DND-41 (cell line): ENCODE results near the gene CCDC85C.

Source experiments
- ATAC-seq: fragments of 200-7000 bp; cut with Tn5 transposase; 3 replicates; pipeline ENCODE4 v1.9.1; 2021; ENCODE audit warnings: low read depth; ENCODE audit not compliant: insufficient read depth
- DNase-seq: peaks from one replicate; pipeline ENCODE4 v3.0.0-alpha.2; 2020
- H2AFZ ChIP-seq: 2 replicates; pipeline ENCODE4 v1.6.0; 2012; ENCODE audit warnings: low read depth, low read length
- H3K27ac ChIP-seq: 2 replicates; pipeline ENCODE4 v1.5.1; 2012; ENCODE audit warnings: low read length, inconsistent platforms
- H3K27me3 ChIP-seq: fragments of 200-600 bp; sonication (generic); 2 replicates; pipeline ENCODE4 v1.6.0; 2012; ENCODE audit warnings: low read length, mild to moderate bottlenecking, inconsistent platforms; ENCODE audit not compliant: insufficient read depth, poor library complexity
- H3K36me3 ChIP-seq: 2 replicates; pipeline ENCODE4 v1.5.1; 2012; ENCODE audit warnings: low read length, inconsistent platforms; ENCODE audit not compliant: insufficient read depth
- H3K4me1 ChIP-seq: 2 replicates; pipeline ENCODE4 v1.5.1; 2012; ENCODE audit warnings: mild to moderate bottlenecking, low read length; ENCODE audit not compliant: insufficient read depth
- H3K4me2 ChIP-seq: 2 replicates; pipeline ENCODE4 v1.6.0; 2012; ENCODE audit warnings: mild to moderate bottlenecking, moderate library complexity, low read length, inconsistent platforms; ENCODE audit not compliant: insufficient read depth
- H3K4me3 ChIP-seq, 2 experiments: fragments of 200-600 bp in 1 of 2; shearing (Covaris generic) in 1 of 2; 2 replicates each; pipeline ENCODE4 v1.5.1; 2012 to 2016; ENCODE audit warnings: inconsistent platforms in 2 of 2, low read length in 2 of 2, mild to moderate bottlenecking in 2 of 2, low read depth in 1 of 2, moderate library complexity in 1 of 2
- H3K79me2 ChIP-seq: 2 replicates; pipeline ENCODE4 v1.6.0; 2012; ENCODE audit warnings: low read length, inconsistent platforms; ENCODE audit not compliant: insufficient read depth
- H3K9ac ChIP-seq: 2 replicates; pipeline ENCODE4 v1.6.0; 2012; ENCODE audit warnings: low read depth, mild to moderate bottlenecking, inconsistent platforms, low read length, moderate library complexity
- H3K9me3 ChIP-seq: 2 replicates; pipeline ENCODE4 v1.5.1; 2012; ENCODE audit warnings: low read length, moderate library complexity, mild to moderate bottlenecking, inconsistent platforms; ENCODE audit not compliant: insufficient read depth, severe bottlenecking
- H4K20me1 ChIP-seq: 2 replicates; pipeline ENCODE4 v1.6.0; 2012; ENCODE audit warnings: low read length; ENCODE audit not compliant: insufficient read depth
- CTCF ChIP-seq: IDR thresholded peaks from 2 replicates; pipeline ENCODE4 v1.5.1; 2012; ENCODE audit warnings: borderline replicate concordance, low read length, moderate library complexity, mild to moderate bottlenecking; ENCODE audit not compliant: poor library complexity, severe bottlenecking; ENCODE audit errors: extremely low read depth
- EZH2 ChIP-seq: IDR thresholded peaks from 3 replicates; pipeline ENCODE4 v1.6.1; 2012; ENCODE audit warnings: borderline replicate concordance, low read depth, mild to moderate bottlenecking, moderate library complexity, low read length, inconsistent platforms; ENCODE audit not compliant: severe bottlenecking

The CCDC85C gene

DNA sequence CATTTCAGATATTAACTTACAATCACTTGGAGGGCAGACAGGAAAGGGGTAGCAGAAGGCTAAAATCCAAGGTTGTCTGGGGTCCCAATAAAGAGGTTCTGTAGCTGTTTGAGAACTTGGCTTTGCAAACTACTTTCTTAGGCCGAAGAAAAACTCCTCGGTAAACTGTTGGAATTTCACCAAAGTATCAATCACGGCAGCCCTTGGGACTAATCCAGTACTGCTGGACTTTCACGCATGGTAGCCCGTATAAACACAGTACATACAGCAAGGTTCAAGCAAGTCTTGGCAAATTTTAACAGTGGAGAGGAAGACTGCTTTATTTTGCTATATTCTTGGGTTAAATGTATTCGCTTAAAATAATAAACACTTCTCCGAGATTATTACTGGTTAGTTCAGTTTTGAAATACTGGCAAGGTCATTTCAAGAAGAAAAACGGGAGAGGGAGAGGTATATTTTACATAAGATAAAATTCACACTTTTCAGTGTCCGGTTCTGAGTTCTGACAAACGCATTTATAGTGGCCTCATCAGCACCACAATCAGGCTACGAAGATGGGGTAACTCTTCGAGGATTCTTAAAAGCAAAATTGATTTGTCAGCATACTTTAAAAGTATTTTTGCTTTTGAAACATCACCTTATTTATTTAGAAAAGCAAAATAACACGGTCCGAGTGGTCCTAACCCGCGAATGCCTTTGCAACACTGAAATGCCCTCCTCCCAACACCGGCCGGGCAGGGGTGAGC, 124.7 kb downstream of the CCDC85C start:
- H3K9me3 ChIP-seq: no peaks in the 10 kb centered on the region
- H3K4me2 ChIP-seq: peak overlapping the region; percentile 98
- no peak for DNase-seq
- H3K36me3 ChIP-seq: no peaks in the 10 kb centered on the region; the same call in none of the 2 replicates
- H3K4me3 ChIP-seq: peak overlapping the region; percentile 83 to 86
- H2AFZ ChIP-seq: peak overlapping the region; percentile 69; the same call in 1 of the 2 replicates
- peaks cover 69% of the 10 kb centered on the region for H4K20me1 ChIP-seq
- ATAC-seq: no peak
- peak overlapping the region; percentile 75 for H3K9ac ChIP-seq
- no peak for TF ChIP-seq EZH2
- H3K27me3 ChIP-seq: no peaks in the 10 kb centered on the region
- peaks cover 40% of the 10 kb centered on the region for H3K4me1 ChIP-seq
- H3K79me2 ChIP-seq: peaks cover 94% of the 10 kb centered on the region
- H3K27ac ChIP-seq: peak overlapping the region; percentile 68

GRCh38 chr14:99478128-99478527, 125.9 kb downstream of the CCDC85C start:
- Histone ChIP-seq H3K4me1 (peaks cover 31% of the 10 kb centered on the region), H3K27me3 (no peaks in the 10 kb centered on the region), H2AFZ (no peak overlapping the region), H3K9ac (peak overlapping the region; percentile 16; the same call in 1 of the 2 replicates), H4K20me1 (peaks cover 67% of the 10 kb centered on the region), H3K4me3 (no peak overlapping the region), H3K9me3 (no peaks in the 10 kb centered on the region), H3K27ac (no peak overlapping the region), H3K36me3 (no peaks in the 10 kb centered on the region; the same call in none of the 2 replicates), H3K79me2 (peaks cover 94% of the 10 kb centered on the region), H3K4me2 (peak overlapping the region; percentile 98)
- no peak for DNase-seq
- TF ChIP-seq CTCF: no peak
- TF ChIP-seq EZH2: no peak
- no peak for ATAC-seq

DNA sequence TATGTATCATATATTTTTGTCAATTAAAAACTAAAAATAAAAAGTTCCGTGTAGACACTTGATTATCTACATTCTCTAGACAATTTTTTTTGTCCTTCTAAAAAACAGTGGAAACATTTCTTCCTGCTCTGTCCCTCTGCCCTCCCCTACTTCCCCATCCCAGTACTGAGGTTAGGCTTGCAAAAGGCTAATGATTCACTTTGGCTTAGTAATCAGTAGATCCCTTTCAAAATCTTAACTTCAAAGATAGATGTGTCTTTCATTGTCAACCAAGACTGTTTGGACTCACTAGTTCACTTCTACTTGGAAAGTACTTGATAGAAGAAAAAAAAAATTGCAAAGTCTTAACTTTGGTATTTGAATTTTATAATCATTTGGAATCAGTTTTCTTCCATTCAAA, 127.1 kb downstream of the CCDC85C start:
- no peak overlapping the region for H3K9ac ChIP-seq
- no peaks in the 10 kb centered on the region; the same call in none of the 2 replicates for H3K36me3 ChIP-seq
- H2AFZ ChIP-seq: no peak overlapping the region
- ATAC-seq: no peak
- TF ChIP-seq CTCF (no peak), EZH2 (no peak)
- H4K20me1 ChIP-seq: peaks cover 67% of the 10 kb centered on the region
- H3K9me3 ChIP-seq: no peaks in the 10 kb centered on the region
- peaks cover 18% of the 10 kb centered on the region for H3K4me1 ChIP-seq
- H3K4me3 ChIP-seq: no peak overlapping the region
- DNase-seq: no peak
- no peak overlapping the region; the same call in 1 of the 2 replicates for H3K4me2 ChIP-seq
- no peak overlapping the region for H3K27ac ChIP-seq
- peaks cover 94% of the 10 kb centered on the region for H3K79me2 ChIP-seq
- H3K27me3 ChIP-seq: no peaks in the 10 kb centered on the region

- no peak for ATAC-seq
- Histone ChIP-seq H3K27me3 (no peaks in the 10 kb centered on the region), H3K9me3 (no peaks in the 10 kb centered on the region), H3K4me2 (no peak overlapping the region), H3K4me1 (peaks cover 18% of the 10 kb centered on the region), H3K4me3 (no peak overlapping the region), H3K9ac (no peak overlapping the region), H4K20me1 (peaks cover 74% of the 10 kb centered on the region), H3K79me2 (peaks cover 99% of the 10 kb centered on the region), H3K36me3 (no peaks in the 10 kb centered on the region; the same call in none of the 2 replicates), H3K27ac (no peak overlapping the region), H2AFZ (no peak overlapping the region)
- DNase-seq: no peak
- TF ChIP-seq CTCF (no peak), EZH2 (no peak)
These were observed 128.3 kb downstream of the CCDC85C start for GRCh38 chr14:99475660-99476059.
